HG03039 (cell line): ENCODE measurements around the gene HPF1.
"Not testable (repeated sequence)": the region's sequence is repeated elsewhere in the genome, so short reads cannot be mapped to it uniquely, and the experiment has no call there.

ENCODE experiments used
- ATAC-seq: cut with Tn5 transposase; IDR thresholded peaks from one replicate; pipeline ENCODE4 v1.9.1; 2021; ENCODE audit warnings: mild to moderate bottlenecking, moderate library complexity; ENCODE audit not compliant: unreplicated experiment

HPF1 gene

GRCh38 chr4:169741569-169741968 lies 16.2 kb downstream of the HPF1 start:
- no peak for ATAC-seq

GRCh38 chr4:169738604-169739003 lies 19.1 kb downstream of the HPF1 start:
- not testable (repeated sequence) for ATAC-seq

- ATAC-seq: no peak
These were observed 27.2 kb downstream of the HPF1 start for GRCh38 chr4:169730564-169730963.

GRCh38 chr4:169727616-169728015 lies 30.1 kb downstream of the HPF1 start:
- ATAC-seq: no peak

- ATAC-seq: no peak
These were observed 33.5 kb downstream of the HPF1 start for GRCh38 chr4:169724260-169724659.

GRCh38 chr4:169723207-169723965 lies 34.4 kb downstream of the HPF1 start:
- ATAC-seq: no peak

- no peak for ATAC-seq
These were observed 37.2 kb downstream of the HPF1 start for GRCh38 chr4:169720529-169720928.

GRCh38 chr4:169716677-169717076 lies 41.1 kb downstream of the HPF1 start:
- ATAC-seq: no peak

GRCh38 chr4:169715826-169716225 lies 41.9 kb downstream of the HPF1 start:
- no peak for ATAC-seq

- no peak for ATAC-seq
These were observed 49.6 kb downstream of the HPF1 start for GRCh38 chr4:169707958-169708643.

GRCh38 chr4:169698331-169698730 lies 59.4 kb downstream of the HPF1 start:
- ATAC-seq: no peak

GRCh38 chr4:169690787-169691186 lies 67.0 kb downstream of the HPF1 start:
- no peak for ATAC-seq

GRCh38 chr4:169689681-169690080 lies 68.1 kb downstream of the HPF1 start:
- no peak for ATAC-seq

- no peak for ATAC-seq
These were observed 75.2 kb downstream of the HPF1 start for GRCh38 chr4:169682372-169683047.
